HG03066 (cell line): Measurements from ENCODE around the gene PPP2R5C.

Experiments used
- ATAC-seq: cut with Tn5 transposase; IDR thresholded peaks from one replicate; pipeline ENCODE4 v1.9.1; 2021; ENCODE audit warnings: low read depth; ENCODE audit not compliant: unreplicated experiment

Gene PPP2R5C

GRCh38 chr14:101878822-101879528, 117.5 kb downstream of the PPP2R5C start:
- no peak for ATAC-seq

GRCh38 chr14:101879529-101880336, 118.2 kb downstream of the PPP2R5C start:
- no peak for ATAC-seq

GRCh38 chr14:101881426-101881825, 119.9 kb downstream of the PPP2R5C start:
- ATAC-seq: no peak

- no peak for ATAC-seq
Observed at GRCh38 chr14:101882141-101882935, 120.8 kb downstream of the PPP2R5C start.

- ATAC-seq: no peak
Observed at GRCh38 chr14:101884089-101884933, 122.8 kb downstream of the PPP2R5C start.

GRCh38 chr14:101884934-101885576, 123.5 kb downstream of the PPP2R5C start:
- ATAC-seq: no peak

- no peak for ATAC-seq
Observed at GRCh38 chr14:101887219-101887618, 125.7 kb downstream of the PPP2R5C start.

GRCh38 chr14:101888182-101888581, 126.7 kb downstream of the PPP2R5C start:
- ATAC-seq: no peak

- no peak for ATAC-seq
Observed at GRCh38 chr14:101889366-101889765, 127.9 kb downstream of the PPP2R5C start.

- ATAC-seq: no peak
Observed at GRCh38 chr14:101889898-101890297, 128.4 kb downstream of the PPP2R5C start.

GRCh38 chr14:101891471-101891870, 130.0 kb downstream of the PPP2R5C start:
- ATAC-seq: no peak

GRCh38 chr14:101893759-101894158, 132.2 kb downstream of the PPP2R5C start:
- no peak for ATAC-seq

- no peak for ATAC-seq
Observed at GRCh38 chr14:101894365-101895081, 133.0 kb downstream of the PPP2R5C start.

GRCh38 chr14:101895256-101895655, 133.7 kb downstream of the PPP2R5C start:
- ATAC-seq: no peak

GRCh38 chr14:101897326-101897725, 135.8 kb downstream of the PPP2R5C start:
- ATAC-seq: no peak

GRCh38 chr14:101898416-101898815, 136.9 kb downstream of the PPP2R5C start:
- no peak for ATAC-seq

- ATAC-seq: no peak
Observed at GRCh38 chr14:101899263-101899662, 137.8 kb downstream of the PPP2R5C start.

GRCh38 chr14:101900253-101900652, 138.7 kb downstream of the PPP2R5C start:
- no peak for ATAC-seq

- no peak for ATAC-seq
Observed at GRCh38 chr14:101903111-101903561, 141.6 kb downstream of the PPP2R5C start.
